ENCODE measurements around the gene IMPG2.

DNA sequence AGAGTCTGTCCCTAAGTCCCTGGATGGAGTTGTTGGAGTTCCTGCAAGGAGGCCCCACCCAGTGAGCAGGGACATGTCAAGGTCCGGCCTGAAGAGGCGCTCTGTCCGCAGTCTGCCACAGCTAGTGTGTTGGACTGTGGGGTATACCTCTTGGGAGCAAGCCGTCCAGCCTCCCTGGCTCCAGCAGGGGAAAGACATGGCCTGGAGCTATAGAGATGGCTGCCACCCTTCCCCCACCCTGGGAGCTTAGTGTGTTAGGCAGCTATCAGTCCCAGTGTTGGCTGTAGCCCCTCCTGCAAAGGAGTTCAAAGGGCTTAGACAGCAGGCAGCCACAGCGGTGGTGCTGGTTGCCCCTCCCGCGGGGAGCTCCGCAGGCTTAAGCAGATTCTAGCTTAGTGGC lies 20.3 kb downstream of the IMPG2 start:
- TF ChIP-seq, protein P1, sequence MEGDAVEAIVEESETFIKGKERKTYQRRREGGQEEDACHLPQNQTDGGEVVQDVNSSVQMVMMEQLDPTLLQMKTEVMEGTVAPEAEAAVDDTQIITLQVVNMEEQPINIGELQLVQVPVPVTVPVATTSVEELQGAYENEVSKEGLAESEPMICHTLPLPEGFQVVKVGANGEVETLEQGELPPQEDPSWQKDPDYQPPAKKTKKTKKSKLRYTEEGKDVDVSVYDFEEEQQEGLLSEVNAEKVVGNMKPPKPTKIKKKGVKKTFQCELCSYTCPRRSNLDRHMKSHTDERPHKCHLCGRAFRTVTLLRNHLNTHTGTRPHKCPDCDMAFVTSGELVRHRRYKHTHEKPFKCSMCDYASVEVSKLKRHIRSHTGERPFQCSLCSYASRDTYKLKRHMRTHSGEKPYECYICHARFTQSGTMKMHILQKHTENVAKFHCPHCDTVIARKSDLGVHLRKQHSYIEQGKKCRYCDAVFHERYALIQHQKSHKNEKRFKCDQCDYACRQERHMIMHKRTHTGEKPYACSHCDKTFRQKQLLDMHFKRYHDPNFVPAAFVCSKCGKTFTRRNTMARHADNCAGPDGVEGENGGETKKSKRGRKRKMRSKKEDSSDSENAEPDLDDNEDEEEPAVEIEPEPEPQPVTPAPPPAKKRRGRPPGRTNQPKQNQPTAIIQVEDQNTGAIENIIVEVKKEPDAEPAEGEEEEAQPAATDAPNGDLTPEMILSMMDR (IDR thresholded peaks at IDR 0.05), result no peak
- no peak for TF ChIP-seq POLR2A (IDR thresholded peaks at IDR 0.05)

Data from uterus (tissue), 2 donors.